ENCODE data around the gene GMDS.

- TF ChIP-seq CTCF (IDR thresholded peaks at IDR 0.05 in 4 of 5, conservative IDR thresholded peaks at IDR 0.05 in 1 of 5) = no peak
- no peak for TF ChIP-seq POLR2A (IDR thresholded peaks at IDR 0.05)
Measured at GRCh38 chr6:1615853-1616420, 629.5 kb downstream of the GMDS start.

Measured in gastrocnemius medialis (tissue), 4 donors.